Subcutaneous adipose tissue (tissue), 4 donors: Measurements from ENCODE around the gene PPARG. TPM values are rescaled to one million over a fixed set of nuclear protein-coding genes. Genes with fewer than 3 reads are reported as not detected.

Source experiments
- total RNA-seq, 4 donors: library from RNA; depleted of rRNA; stranded (reverse); fragments of >200 nt; gene quantifications; one replicate each; pipeline ENCODE4 v1.1.0, GENCODE V29; 2016
- TF ChIP-seq, protein P1 (sequence below): fragments of 450-650 bp; IDR thresholded peaks from one replicate; pipeline ENCODE4 v1.5.1; 2016; ENCODE audit warnings: low read depth, mild to moderate bottlenecking, control low read depth, antibody characterized with exemption, moderate library complexity

The PPARG gene
- 100 to 1,000 TPM; 223 to 357 (median 337) TPM for total RNA-seq

DNA sequence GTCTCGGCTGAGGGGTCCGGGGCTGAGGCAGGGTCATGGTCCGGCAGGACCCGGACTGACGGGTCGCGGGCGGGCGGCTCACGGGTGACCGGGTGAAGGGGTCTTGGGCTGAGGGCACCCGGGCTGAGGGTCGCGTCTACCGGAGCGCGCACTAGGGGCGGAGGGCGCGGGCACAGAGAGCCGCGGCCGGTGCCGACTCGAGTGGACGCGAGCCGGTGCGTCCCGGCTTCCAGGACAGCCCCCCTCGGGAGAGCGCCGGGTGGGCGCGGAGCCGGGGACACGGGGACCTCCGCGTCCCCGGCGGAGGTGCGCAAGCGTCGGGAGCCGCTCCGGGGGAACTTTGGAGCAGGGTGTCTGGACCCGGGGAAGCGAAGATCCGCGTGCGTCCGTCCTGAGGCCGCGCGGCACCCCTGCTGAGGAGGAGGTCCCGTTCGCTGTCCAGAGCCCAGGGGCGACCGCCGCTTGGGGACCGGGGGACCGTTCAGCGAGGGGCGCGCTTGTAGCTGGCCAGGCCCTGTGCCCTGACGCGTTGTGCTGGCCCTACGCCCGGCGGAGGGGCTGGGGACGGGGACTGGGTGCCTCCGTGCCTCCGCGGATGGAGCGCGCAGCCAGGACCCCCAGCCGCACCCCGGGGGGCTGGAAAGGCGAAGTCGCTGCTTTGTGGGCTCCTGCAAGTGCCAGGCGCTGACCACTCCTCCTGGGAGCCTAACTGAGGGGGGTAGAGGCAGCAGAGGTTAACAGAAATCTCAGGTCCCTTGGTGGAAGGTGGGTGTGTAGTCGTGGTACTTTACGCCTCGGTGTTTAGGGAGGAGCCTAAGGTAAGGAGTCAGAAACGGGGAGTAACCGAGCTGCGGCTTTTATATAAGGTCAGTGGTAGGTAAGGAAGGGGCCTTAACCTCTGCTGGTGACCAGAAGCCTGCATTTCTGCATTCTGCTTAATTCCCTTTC, at the start of gene PPARG:
Gene PPARG, plus strand, starts transcription at position 889 of the 948 bp plus-strand sequence. CDS start 90,642 bp downstream, outside the sequence.
- TF ChIP-seq, protein P1, sequence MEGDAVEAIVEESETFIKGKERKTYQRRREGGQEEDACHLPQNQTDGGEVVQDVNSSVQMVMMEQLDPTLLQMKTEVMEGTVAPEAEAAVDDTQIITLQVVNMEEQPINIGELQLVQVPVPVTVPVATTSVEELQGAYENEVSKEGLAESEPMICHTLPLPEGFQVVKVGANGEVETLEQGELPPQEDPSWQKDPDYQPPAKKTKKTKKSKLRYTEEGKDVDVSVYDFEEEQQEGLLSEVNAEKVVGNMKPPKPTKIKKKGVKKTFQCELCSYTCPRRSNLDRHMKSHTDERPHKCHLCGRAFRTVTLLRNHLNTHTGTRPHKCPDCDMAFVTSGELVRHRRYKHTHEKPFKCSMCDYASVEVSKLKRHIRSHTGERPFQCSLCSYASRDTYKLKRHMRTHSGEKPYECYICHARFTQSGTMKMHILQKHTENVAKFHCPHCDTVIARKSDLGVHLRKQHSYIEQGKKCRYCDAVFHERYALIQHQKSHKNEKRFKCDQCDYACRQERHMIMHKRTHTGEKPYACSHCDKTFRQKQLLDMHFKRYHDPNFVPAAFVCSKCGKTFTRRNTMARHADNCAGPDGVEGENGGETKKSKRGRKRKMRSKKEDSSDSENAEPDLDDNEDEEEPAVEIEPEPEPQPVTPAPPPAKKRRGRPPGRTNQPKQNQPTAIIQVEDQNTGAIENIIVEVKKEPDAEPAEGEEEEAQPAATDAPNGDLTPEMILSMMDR, result no peak

GRCh38 chr3:12239301-12239700, 49.6 kb upstream of the PPARG start:
- TF ChIP-seq, protein P1, result no peak

DNA sequence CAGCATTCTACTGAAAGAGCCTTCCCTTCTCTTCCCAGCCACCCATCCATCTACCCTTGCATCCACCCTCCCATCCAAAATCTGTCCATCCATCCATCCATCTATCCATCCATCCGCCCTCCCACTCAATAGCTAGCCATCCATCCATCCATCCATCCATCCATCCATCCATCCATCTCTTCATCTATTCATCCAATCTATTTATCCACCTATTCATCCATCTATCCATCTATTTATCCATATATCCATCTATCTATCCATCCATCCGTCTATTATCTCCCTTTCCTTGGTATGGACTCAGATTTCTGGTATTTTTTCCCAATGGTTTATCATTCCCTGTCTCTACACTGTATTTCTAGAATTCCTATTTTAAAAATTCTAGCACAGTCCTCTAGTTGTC, 46.1 kb upstream of the PPARG start:
- TF ChIP-seq, protein P1, result no peak

GRCh38 chr3:12246497-12247163, 42.2 kb upstream of the PPARG start:
- TF ChIP-seq, protein P1, result no peak

GRCh38 chr3:12247411-12247810, 41.5 kb upstream of the PPARG start:
- TF ChIP-seq, protein P1, result no peak

DNA sequence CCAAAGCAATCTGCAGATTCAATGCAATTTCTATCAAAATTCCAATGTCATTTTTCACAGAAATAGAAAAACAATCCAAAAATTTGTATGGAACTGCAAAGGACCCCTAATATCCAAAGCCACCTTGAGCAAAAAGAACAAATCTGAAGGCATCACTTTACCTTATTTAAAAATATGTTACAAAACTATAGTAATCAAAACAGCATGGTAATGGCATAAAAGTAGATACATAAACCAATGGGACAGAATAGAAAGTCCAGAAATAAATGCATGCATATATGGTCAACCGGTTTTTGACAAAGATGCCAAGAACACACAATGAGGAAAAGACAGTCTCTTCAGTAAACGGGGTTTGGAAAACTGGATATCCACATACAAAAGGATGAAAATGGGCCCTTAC, 39.4 kb upstream of the PPARG start:
- TF ChIP-seq, protein P1, result no peak

DNA sequence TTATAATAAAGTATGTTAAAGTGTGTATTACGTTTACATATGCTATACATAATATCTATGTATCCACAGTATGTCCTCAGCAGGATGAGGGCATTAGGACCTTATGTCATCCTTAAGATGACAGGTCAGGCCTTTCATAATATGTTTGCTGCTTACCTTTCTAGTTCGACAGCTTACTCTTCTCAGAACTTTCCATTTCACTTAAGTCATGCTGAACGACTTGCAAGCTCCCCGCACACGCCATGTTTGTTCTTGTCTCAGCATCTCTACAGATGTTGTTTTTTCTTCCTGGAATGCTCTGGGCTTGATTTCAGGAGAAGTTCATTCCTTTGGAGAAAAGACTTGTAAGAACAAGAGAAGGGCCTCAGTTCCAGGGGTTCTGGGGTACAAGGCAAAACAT, 36.0 kb upstream of the PPARG start:
- TF ChIP-seq, protein P1, result no peak
